Measurements from ENCODE around the gene TOR1B.

The TOR1B gene

GRCh38 chr9:129849901-129850300 lies 46.9 kb downstream of the TOR1B start:
- no peak for DNase-seq

GRCh38 chr9:129850821-129851550 lies 48.0 kb downstream of the TOR1B start:
- DNase-seq: no peak

GRCh38 chr9:129851821-129852220 lies 48.8 kb downstream of the TOR1B start:
- DNase-seq: no peak

GRCh38 chr9:129852579-129852978 lies 49.6 kb downstream of the TOR1B start:
- DNase-seq: no peak

- DNase-seq: no peak
Measured at GRCh38 chr9:129853614-129854013, 50.6 kb downstream of the TOR1B start.

- DNase-seq: no peak
Measured at GRCh38 chr9:129854588-129855110, 51.7 kb downstream of the TOR1B start.

GRCh38 chr9:129857207-129857606 lies 54.2 kb downstream of the TOR1B start:
- no peak for DNase-seq

GRCh38 chr9:129858167-129858962 lies 55.4 kb downstream of the TOR1B start:
- no peak for DNase-seq
